Measurements from ENCODE around the gene NOM1.

NOM1 gene

GRCh38 chr7:156984174-156984891 is 34.8 kb downstream of the NOM1 start:
- no peak for DNase-seq (ENCODE audit: low spot score)

- no peak for DNase-seq (ENCODE audit: low spot score)
Measured at GRCh38 chr7:156985101-156985992, 35.8 kb downstream of the NOM1 start.

GRCh38 chr7:156986378-156986777 is 36.9 kb downstream of the NOM1 start:
- no peak for DNase-seq (ENCODE audit: low spot score)

- DNase-seq (ENCODE audit: low spot score): no peak
Measured at GRCh38 chr7:156988343-156989185, 39.1 kb downstream of the NOM1 start.

- no peak for DNase-seq (ENCODE audit: low spot score)
Measured at GRCh38 chr7:156989766-156990535, 40.4 kb downstream of the NOM1 start.

- no peak for DNase-seq (ENCODE audit: low spot score)
Measured at GRCh38 chr7:156993021-156993924, 43.8 kb downstream of the NOM1 start.

- no peak for DNase-seq (ENCODE audit: low spot score)
Measured at GRCh38 chr7:156993925-156994235, 44.4 kb downstream of the NOM1 start.

- no peak for DNase-seq (ENCODE audit: low spot score)
Measured at GRCh38 chr7:156994417-156994816, 44.9 kb downstream of the NOM1 start.

GRCh38 chr7:156998988-156999957 is 49.8 kb downstream of the NOM1 start:
- no peak for DNase-seq (ENCODE audit: low spot score)

GRCh38 chr7:156999958-157000726 is 50.6 kb downstream of the NOM1 start:
- no peak for DNase-seq (ENCODE audit: low spot score)

GRCh38 chr7:157000741-157001653 is 51.5 kb downstream of the NOM1 start:
- no peak for DNase-seq (ENCODE audit: low spot score)

- DNase-seq (ENCODE audit: low spot score): no peak
Measured at GRCh38 chr7:157001920-157002818, 52.7 kb downstream of the NOM1 start.

- no peak for DNase-seq (ENCODE audit: low spot score)
Measured at GRCh38 chr7:157002819-157003421, 53.4 kb downstream of the NOM1 start.

- no peak for DNase-seq (ENCODE audit: low spot score)
Measured at GRCh38 chr7:157003445-157003755, 53.9 kb downstream of the NOM1 start.

- DNase-seq (ENCODE audit: low spot score): no peak
Measured at GRCh38 chr7:157003756-157004520, 54.4 kb downstream of the NOM1 start.

All from hematopoietic multipotent progenitor cell treated with erythropoietin and hydrocortisone succinate and interleukin-3 and kit ligand, for 17 days (in vitro differentiated cells).